ENCODE data around the gene DEPDC7.

Gene DEPDC7

DNA sequence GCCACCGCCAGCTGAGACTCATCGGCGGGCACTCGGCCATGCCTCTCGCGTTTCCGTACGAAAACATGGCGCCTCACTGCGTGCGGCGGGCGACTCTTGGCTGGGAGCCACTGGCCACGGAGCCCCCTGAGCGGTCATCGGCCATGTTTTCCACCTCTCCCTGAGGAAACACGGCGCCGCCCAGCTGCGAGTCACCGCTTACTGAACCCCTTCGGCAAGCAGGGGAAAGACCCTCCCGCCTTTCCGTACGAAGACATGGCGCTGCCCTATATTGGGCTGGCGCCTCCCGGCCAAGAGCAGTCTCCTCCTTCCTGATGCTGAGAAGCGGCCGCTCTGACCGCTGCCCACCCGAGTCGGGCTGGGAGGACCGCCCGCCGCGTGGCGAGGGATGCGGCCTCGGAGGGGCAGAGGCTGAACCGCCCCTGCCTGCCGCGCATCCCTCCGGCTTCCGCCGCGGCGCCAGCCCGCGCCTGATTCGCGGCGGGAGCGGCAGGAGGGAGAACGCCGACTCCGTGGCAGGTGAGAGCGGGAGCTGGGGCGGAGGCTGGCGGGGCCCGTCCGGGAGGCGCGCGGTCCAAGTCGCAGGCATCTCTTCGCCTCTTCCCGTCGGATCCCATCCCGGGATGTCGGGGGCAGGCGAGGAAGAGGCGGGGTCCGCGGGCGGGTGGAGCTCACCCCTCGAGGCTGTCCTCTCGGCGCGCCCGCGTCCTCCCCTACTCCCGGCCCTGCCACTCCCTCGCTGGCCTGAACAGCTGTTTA, 23.8 kb downstream of the DEPDC7 start, which contains the start of gene TCP11L1 (continued):
- TF ChIP-seq PRDM1 (tag by site-specific recombination; IDR thresholded peaks at IDR 0.05), result no peak
- TF ChIP-seq ZBTB17 (tag by site-specific recombination; IDR thresholded peaks at IDR 0.05), result peak; percentile 93
- TF ChIP-seq, protein P1, sequence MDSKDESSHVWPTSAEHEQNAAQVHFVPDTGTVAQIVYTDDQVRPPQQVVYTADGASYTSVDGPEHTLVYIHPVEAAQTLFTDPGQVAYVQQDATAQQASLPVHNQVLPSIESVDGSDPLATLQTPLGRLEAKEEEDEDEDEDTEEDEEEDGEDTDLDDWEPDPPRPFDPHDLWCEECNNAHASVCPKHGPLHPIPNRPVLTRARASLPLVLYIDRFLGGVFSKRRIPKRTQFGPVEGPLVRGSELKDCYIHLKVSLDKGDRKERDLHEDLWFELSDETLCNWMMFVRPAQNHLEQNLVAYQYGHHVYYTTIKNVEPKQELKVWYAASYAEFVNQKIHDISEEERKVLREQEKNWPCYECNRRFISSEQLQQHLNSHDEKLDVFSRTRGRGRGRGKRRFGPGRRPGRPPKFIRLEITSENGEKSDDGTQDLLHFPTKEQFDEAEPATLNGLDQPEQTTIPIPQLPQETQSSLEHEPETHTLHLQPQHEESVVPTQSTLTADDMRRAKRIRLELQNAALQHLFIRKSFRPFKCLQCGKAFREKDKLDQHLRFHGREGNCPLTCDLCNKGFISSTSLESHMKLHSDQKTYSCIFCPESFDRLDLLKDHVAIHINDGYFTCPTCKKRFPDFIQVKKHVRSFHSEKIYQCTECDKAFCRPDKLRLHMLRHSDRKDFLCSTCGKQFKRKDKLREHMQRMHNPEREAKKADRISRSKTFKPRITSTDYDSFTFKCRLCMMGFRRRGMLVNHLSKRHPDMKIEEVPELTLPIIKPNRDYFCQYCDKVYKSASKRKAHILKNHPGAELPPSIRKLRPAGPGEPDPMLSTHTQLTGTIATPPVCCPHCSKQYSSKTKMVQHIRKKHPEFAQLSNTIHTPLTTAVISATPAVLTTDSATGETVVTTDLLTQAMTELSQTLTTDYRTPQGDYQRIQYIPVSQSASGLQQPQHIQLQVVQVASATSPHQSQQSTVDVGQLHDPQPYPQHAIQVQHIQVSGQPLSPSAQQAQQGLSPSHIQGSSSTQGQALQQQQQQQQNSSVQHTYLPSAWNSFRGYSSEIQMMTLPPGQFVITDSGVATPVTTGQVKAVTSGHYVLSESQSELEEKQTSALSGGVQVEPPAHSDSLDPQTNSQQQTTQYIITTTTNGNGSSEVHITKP (tag by site-specific recombination; IDR thresholded peaks at IDR 0.05), result peak; percentile 39; the same call in 1 of the 2 replicates
- no peak for TF ChIP-seq ZNF311 (tag by site-specific recombination; IDR thresholded peaks at IDR 0.05; ENCODE audit: borderline replicate concordance)
- peak; percentile 100 for TF ChIP-seq YY2 (tag by site-specific recombination; IDR thresholded peaks at IDR 0.05)
- TF ChIP-seq ZBTB8A (tag by site-specific recombination; IDR thresholded peaks at IDR 0.05), result peak; percentile 88
- no peak for TF ChIP-seq ZNF623 (tag by site-specific recombination; IDR thresholded peaks at IDR 0.05)
- no peak for TF ChIP-seq ZNF350 (tag by site-specific recombination; IDR thresholded peaks at IDR 0.05)
- TF ChIP-seq IKZF3 (tag by site-specific recombination; IDR thresholded peaks at IDR 0.05), result peak; percentile 74; the same call in 1 of the 2 replicates
- no peak for TF ChIP-seq ZNF660 (tag by site-specific recombination; IDR thresholded peaks at IDR 0.05)
- TF ChIP-seq ZNF558 (tag by site-specific recombination; IDR thresholded peaks at IDR 0.05), result no peak
- TF ChIP-seq ZNF16 (tag by site-specific recombination; IDR thresholded peaks at IDR 0.05; ENCODE audit: low read depth), result no peak
- TF ChIP-seq ZNF324 (tag by site-specific recombination; IDR thresholded peaks at IDR 0.05), result 0 out of 2 replicates have a peak, but pooled peaks have one; percentile 72
- TF ChIP-seq ZSCAN30 (tag by site-specific recombination; IDR thresholded peaks at IDR 0.05), result peak; percentile 95

DNA sequence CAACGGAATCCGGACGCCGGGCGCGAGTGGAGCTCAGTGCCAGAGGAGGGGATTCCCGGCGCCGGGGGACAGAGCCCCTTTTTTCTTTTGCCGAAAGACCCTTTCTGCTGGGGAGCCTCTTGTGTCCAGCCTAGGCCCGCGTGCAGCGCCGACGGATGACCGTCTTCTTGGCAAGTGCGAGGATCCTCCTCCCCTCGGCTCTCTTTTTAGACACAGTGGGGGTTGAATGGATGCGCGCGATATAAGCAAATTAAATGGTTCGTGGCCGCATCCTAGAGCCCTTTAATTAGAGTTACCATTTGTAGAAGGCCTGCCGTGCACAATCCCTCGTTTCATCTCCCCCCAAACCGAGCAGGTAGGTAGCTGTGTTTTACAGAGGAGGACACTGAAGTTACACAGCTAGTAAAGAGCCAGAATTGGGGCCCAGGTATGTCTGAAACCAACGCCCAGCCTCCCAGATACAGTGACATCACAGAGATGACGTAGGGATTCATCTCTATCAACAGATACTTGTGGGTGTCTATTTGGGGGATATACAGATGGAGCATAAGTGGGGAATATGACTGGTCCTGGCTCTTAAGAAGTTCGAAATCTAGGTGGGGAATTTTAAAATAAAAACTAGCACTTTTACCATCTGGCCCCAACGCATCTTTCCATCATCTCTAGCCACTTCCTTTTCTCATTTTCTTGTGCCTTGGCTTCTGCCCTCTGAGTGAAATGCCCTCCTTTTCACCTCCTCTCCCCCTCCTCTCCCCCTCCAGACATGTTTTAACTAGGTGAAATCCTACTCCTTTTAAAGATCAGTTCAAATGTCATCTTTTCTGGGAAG, 24.6 kb downstream of the DEPDC7 start:
- Histone ChIP-seq H3K4me1 (ENCODE audit: control insufficient read depth, insufficient read depth, low read length) (peaks cover 8% of the 10 kb centered on the region; the same call in 1 of the 2 replicates), H3K9me3 (ENCODE audit: control insufficient read depth, insufficient read depth, low read depth, low read length) (no peaks in the 10 kb centered on the region), H3K36me3 (ENCODE audit: control insufficient read depth in 2 of 2, insufficient read depth in 1 of 2, low read length in 2 of 2) (peaks cover 0 to 12% of the 10 kb centered on the region in 2 experiments; a peak in 2 of 3 replicates), H3K27ac (ENCODE audit: extremely low read depth, low read depth, low read length) (peak overlapping the region; percentile 94), H3K4me3 (ENCODE audit: low read depth, low read length) (peak overlapping the region; percentile 96)
- CTCF ChIA-PET, result interaction anchor here (1.0 to 1.9 kb wide), 2 partner anchors 25 to 33 kb away, joined by 3 to 11 read pairs; no protein-coding TSS in a partner anchor
- POLR2A ChIA-PET, result interaction anchor here (0.5 to 2.6 kb wide), 10 partner anchors 11 to 1318 kb away, joined by 3 to 47 read pairs (median 3); partner anchors contain the start of gene DEPDC7
- TF ChIP-seq ZNF341 (tag by site-specific recombination; IDR thresholded peaks at IDR 0.05; ENCODE audit: low read depth), result peak; percentile 97
- TF ChIP-seq ZNF394 (tag by site-specific recombination; IDR thresholded peaks at IDR 0.05; ENCODE audit: borderline replicate concordance), result no peak
- TF ChIP-seq ZNF16 (tag by site-specific recombination; IDR thresholded peaks at IDR 0.05; ENCODE audit: low read depth), result no peak
- TF ChIP-seq ZNF558 (tag by site-specific recombination; IDR thresholded peaks at IDR 0.05), result peak; percentile 91
- TF ChIP-seq, protein P2, sequence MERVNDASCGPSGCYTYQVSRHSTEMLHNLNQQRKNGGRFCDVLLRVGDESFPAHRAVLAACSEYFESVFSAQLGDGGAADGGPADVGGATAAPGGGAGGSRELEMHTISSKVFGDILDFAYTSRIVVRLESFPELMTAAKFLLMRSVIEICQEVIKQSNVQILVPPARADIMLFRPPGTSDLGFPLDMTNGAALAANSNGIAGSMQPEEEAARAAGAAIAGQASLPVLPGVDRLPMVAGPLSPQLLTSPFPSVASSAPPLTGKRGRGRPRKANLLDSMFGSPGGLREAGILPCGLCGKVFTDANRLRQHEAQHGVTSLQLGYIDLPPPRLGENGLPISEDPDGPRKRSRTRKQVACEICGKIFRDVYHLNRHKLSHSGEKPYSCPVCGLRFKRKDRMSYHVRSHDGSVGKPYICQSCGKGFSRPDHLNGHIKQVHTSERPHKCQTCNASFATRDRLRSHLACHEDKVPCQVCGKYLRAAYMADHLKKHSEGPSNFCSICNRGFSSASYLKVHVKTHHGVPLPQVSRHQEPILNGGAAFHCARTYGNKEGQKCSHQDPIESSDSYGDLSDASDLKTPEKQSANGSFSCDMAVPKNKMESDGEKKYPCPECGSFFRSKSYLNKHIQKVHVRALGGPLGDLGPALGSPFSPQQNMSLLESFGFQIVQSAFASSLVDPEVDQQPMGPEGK (tag by site-specific recombination; IDR thresholded peaks at IDR 0.05), result peak; percentile 1; the same call in 1 of the 2 replicates
- peak; percentile 38; the same call in 1 of the 2 replicates for TF ChIP-seq ZNF335 (tag by site-specific recombination; conservative IDR thresholded peaks at IDR 0.05)
- peak; percentile 77; the same call in 1 of the 2 replicates for TF ChIP-seq ZBTB21 (tag by site-specific recombination; IDR thresholded peaks at IDR 0.05)
- 0 out of 2 replicates have a peak, but pooled peaks have one; percentile 22 for TF ChIP-seq SCRT1 (tag by site-specific recombination; IDR thresholded peaks at IDR 0.05; ENCODE audit: borderline replicate concordance)
- TF ChIP-seq, protein P3, sequence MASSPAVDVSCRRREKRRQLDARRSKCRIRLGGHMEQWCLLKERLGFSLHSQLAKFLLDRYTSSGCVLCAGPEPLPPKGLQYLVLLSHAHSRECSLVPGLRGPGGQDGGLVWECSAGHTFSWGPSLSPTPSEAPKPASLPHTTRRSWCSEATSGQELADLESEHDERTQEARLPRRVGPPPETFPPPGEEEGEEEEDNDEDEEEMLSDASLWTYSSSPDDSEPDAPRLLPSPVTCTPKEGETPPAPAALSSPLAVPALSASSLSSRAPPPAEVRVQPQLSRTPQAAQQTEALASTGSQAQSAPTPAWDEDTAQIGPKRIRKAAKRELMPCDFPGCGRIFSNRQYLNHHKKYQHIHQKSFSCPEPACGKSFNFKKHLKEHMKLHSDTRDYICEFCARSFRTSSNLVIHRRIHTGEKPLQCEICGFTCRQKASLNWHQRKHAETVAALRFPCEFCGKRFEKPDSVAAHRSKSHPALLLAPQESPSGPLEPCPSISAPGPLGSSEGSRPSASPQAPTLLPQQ (tag by site-specific recombination; IDR thresholded peaks at IDR 0.05), result 0 out of 2 replicates have a peak, but pooled peaks have one; percentile 2
- no peak for TF ChIP-seq ZEB2 (tag by site-specific recombination; IDR thresholded peaks at IDR 0.05)
- 0 out of 2 replicates have a peak, but pooled peaks have one; percentile 10 for TF ChIP-seq PRDM1 (tag by site-specific recombination; IDR thresholded peaks at IDR 0.05)
- peak; percentile 93 for TF ChIP-seq SCRT2 (tag by site-specific recombination; IDR thresholded peaks at IDR 0.05)
